ENCODE results near the gene SNCA.

Gene SNCA

GRCh38 chr4:89813197-89813596 lies 23.8 kb downstream of the SNCA start:
- DNase-seq (ENCODE audit: low read depth) = no peak

DNA sequence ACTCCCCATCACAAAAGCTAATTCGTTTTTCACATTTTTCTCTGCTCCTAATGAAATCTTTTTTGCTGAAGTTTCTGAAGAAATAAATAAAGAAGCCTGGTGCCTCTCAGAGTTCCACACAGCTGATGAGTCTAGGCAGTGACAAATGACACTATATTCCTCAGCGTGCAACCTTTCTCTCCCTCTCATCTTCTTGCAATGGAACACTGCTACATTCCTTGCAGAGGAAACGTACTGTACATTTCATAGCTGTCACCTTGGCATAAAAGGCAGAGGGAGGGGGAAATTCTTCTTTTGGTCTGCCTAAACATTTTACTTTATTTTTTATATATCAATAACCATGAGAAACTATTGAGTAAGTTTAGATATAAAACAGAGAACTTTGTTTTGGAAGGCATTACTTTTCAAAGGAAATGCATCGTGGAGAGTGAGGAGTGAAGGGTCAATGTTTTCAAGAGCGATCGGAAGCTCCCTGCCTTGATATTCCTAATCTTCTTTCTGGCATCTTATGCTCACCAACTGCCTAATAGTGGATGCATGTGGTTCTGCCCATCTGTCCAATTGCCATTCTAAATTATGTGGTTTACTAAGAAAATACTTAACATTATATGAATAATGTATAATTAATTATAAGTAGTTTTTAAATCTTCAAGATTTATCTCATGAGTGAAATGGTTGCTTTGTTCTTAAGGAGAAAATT lies 29.4 kb downstream of the SNCA start:
- DNase-seq (ENCODE audit: low read depth) = no peak

GRCh38 chr4:89805297-89805696 lies 31.7 kb downstream of the SNCA start:
- no peak for DNase-seq (ENCODE audit: low read depth)

DNA sequence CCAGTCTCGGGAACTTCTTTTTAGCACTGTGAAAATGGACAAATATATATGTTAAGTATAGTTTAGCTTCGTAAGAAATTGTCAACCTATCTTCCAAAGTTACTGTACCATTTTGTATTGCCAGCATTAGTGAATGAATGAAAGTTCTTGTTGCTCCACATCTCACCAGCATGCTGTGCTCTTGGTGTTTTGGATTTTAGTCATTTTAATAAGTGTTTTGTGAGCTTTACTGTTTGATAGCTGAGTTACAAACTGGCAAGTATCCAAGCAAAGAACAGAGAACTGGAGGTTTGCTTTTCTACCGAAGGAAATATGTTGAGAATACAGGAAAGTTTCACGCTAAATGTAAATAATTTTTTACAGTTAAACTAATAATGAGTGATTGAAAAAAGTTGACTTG lies 33.0 kb downstream of the SNCA start:
- DNase-seq (ENCODE audit: low read depth) = no peak

DNA sequence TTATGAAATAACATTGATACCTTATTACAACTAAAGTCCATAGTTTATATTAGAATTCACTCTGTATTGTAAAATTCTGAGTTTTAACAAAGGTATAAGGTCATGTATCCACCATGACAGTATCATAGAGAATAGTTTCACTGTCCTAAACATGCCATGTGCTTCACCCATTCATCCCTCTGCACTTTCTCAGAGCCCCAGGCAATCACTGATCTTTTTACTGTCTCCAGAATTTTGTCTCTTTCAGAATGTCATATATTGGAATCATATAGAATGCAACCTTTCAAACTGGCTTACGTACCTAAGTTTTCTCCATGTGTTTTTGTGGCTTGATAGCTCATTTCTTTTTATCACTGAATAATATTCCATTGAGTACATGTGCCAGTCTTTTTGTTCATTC lies 33.9 kb downstream of the SNCA start:
- DNase-seq (ENCODE audit: low read depth) = no peak

DNA sequence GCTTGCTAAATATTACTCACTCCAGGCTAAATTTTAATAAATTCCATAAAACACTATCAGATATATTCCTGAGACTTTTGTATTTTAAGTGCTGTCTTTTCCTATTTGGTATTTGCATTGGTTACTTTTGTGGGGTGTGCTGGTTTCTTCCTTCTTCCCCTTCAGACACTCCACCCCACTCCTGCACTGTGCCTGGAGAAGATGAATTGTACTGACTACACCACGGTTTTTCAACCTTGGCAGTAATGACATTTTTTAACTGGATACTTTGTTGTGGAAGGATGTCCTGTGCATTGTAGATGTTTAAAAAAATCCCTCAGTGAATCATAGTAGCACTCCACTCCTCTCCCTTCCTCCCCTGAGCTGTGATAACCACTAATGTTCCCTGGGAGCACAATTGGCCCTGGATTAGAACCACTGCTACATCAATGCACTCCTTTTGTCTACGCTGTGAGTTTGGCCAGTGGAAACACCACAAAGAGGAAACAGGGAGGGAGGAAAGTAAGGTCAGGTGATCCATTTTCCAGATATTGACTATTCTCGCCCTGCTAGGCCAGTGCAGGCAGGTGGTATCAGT lies 36.3 kb downstream of the SNCA start:
- DNase-seq (ENCODE audit: low read depth) = no peak

GRCh38 chr4:89800012-89800516 lies 36.9 kb downstream of the SNCA start:
- no peak for DNase-seq (ENCODE audit: low read depth)

DNA sequence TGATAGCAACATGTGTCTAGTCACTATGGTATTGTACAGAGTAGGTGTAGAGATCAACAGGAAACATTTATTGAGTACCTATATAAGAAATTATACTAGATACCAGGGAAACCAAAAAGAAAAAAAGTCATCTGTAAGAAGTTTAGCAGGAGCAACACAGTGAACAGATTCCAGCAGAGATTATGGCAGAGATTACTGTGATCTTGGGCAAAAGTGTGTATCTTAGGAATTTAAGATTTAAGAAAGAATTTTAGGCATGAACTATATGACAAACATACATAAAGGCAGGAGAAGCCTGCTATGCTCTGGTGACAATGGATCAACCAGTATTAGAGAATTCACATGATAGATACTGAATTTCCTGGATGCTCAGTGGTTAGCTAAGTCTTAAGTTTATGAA lies 37.9 kb downstream of the SNCA start:
- no peak for DNase-seq (ENCODE audit: low read depth)

- peak; percentile 21 for DNase-seq (ENCODE audit: low read depth)
These were observed 39.8 kb downstream of the SNCA start for GRCh38 chr4:89797117-89797516.

GRCh38 chr4:89788206-89789072 lies 48.5 kb downstream of the SNCA start:
- DNase-seq (ENCODE audit: low read depth) = peak; percentile 48

GRCh38 chr4:89784686-89785231 lies 52.2 kb downstream of the SNCA start:
- no peak for DNase-seq (ENCODE audit: low read depth)

DNA sequence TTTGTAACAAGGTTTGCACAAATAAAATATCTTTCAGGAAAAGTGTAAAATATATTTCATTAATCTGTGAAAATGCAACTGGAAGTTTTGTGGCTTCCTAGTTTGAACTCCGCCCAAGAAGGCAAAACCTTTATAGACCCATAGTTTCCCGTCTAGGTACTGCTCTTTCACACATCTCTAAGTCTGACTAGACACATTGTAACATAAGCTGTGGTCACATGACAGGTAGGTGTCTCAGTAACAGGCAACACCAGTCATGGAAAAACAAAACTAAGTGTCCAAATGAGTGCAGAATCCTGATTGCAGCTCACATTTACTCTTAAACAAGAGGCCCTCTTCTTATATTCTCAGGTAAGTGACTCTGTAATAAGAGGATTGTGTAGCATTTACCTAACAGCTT lies 55.6 kb downstream of the SNCA start:
- no peak for DNase-seq (ENCODE audit: low read depth)

DNA sequence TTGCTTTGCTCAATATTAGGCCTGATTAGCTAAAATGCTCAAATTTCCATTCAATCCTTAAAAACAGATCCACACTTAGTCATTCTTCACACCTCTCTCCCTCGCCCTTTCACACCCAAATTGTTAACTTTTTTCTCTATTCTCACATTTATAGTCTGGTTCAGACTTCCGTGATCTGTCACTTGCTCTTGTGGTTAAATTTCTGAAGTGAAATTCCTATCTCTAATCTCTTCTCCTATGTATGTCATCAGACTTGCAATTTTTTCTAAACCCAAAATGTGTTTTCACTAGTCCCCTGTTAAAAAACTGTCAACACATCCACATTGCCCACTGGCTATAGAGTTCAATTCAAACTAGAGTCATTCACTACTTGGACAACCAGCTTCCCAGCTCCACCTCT lies 63.2 kb downstream of the SNCA start:
- no peak for DNase-seq (ENCODE audit: low read depth)

DNA sequence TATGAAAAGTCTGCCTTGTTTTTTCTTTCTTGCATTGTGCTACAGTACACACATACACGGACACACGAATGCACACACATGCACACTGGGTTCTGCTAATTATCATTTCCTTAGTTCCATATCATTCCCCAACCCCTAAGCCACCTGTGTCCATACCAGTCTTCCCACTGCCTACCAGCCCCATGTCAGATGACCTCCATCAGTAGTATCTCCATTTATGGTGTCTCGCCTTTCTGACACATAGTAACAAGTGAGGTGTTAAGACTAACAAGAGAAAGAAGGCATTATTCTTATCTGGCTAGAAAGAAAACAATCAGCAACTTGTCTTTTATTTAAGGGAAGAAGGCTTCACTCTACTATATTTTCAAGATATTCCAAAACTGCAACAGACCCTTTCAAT lies 67.1 kb downstream of the SNCA start:
- DNase-seq (ENCODE audit: low read depth) = no peak

DNA sequence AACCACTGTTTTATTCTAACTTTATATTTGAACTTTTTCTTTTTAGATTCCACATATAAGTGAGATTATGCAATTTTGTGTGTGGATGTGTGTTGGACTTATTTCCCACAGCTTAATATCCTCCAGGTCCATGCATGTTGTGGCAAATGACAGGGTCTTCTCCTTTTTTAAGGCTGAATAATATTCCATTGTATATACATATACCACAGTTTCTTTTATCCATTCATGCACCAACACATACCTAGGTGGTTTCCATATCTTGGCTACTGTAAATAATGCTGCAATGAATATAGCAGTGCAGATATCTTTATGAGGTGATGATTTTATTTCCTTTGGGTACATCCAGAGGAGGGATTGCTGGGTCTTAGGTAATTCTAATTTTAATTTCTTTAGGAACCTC lies 69.0 kb downstream of the SNCA start:
- no peak for DNase-seq (ENCODE audit: low read depth)

DNA sequence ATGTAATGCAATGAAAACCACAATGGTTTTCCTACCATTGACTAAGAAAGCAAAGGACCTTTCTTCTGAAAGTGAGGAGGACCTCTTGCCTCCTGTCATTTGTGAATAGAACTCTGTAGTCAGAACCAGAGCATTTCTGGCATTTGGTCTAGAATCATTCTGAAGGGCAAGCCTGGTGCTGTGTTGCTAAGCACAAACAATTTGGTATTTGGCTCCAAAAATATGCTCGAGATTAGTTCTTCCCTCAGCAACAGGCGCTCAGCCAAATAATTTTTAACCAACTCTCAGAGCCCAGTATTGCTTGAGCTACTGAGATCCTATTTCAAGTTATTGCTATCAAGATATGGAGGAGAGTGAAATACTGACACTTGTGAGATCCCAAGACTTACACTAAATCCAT lies 71.0 kb downstream of the SNCA start:
- DNase-seq (ENCODE audit: low read depth) = peak; percentile 95

GRCh38 chr4:89765528-89765927 lies 71.4 kb downstream of the SNCA start:
- no peak for DNase-seq (ENCODE audit: low read depth)

GRCh38 chr4:89762311-89762710 lies 74.7 kb downstream of the SNCA start:
- DNase-seq (ENCODE audit: low read depth) = no peak

DNA sequence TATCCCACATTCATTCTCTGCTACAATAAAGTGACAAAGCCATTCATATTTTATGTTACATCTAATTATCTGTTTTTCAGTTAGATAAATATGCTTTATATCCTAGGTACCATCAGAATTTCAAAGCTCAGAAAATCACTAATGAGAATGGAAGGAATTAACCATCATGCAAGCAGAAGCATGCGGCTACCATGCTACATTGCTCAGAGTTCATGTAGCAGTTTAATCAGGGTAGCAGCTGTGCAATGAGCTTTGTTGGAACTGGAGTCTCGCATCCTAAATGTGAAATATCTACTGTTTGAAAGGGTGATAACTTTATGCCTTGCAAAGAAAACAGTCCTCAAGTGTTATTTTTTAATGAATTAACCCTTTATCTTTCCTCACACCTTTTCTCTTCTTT lies 77.5 kb downstream of the SNCA start:
- no peak for DNase-seq (ENCODE audit: low read depth)

DNA sequence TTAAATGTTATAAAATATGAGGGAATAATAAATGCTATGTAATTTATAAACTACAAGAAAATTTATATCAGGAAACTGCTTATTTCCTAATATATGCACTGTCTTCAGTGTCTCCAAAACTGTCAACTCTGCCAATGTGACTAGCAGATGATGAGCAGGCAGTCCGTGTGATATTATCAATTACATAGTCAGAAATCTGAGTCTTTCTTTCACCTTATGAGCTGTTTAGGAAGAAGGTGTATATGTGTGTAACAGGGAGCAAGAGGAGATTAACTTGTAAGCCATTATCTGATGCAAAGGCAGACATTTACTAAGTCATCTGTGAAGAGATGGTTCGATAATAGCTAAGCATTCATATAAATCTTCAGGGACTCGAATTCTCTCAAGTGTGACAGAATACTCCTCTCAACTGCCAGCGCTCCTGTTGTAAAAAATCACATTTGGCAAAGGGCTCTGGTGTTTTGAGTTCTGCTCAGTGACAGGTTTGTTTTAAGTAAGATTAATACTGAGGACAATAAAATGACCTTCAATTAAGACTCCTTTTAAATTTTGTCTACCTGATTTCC lies 79.7 kb downstream of the SNCA start:
- no peak for DNase-seq (ENCODE audit: low read depth)

GRCh38 chr4:89755220-89755619 lies 81.7 kb downstream of the SNCA start:
- DNase-seq (ENCODE audit: low read depth) = peak; percentile 9

GRCh38 chr4:89754531-89754930 lies 82.4 kb downstream of the SNCA start:
- peak; percentile 39 for DNase-seq (ENCODE audit: low read depth)

All from fibroblast of gingiva (primary cell).